ENCODE measurements around the gene PKD2. TPM values are rescaled to one million over a fixed set of nuclear protein-coding genes. Genes with fewer than 3 reads are reported as not detected.

The PKD2 gene
- total RNA-seq, 4 donors from 2014 or later = 4.1 to 7.6 (median 6.2) TPM

DNA sequence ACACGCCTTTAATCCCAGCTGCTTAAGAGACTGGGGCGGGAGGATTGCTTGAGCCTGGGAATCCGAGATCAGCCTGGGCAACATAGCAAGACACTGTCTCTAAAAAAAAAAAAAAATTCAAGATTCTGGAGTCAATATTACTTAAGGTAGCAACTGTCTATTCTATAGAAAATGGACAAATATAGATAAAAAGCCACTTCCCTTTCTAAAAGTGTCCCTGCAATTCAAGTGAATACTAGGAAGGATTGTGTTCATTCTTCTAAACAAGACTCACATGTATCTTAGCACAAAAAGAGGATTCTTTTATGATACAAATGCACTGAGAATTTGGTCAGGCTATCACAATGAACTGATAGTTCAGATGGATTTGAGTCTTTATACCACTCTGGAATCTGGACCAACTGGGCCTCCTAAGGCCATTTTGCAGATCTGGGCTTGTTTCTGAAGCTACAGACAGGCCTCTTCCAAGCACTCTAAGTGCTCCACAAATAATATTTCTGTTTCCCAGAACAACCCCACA, 7.0 kb downstream of the PKD2 start:
- Histone ChIP-seq H3K27ac (peak overlapping the region in 1 of 4 donors; percentile 11), H3K36me3 (no peaks in the 10 kb centered on the region), H3K9me3 (no peaks in the 10 kb centered on the region), H3K4me3 (no peak overlapping the region), H3K4me1 (peaks cover 16 to 32% of the 10 kb centered on the region in 2 donors), H3K27me3 (no peaks in the 10 kb centered on the region)
- no peak for DNase-seq
- no peak for TF ChIP-seq POLR2A (IDR thresholded peaks at IDR 0.05)
- TF ChIP-seq, protein P1, sequence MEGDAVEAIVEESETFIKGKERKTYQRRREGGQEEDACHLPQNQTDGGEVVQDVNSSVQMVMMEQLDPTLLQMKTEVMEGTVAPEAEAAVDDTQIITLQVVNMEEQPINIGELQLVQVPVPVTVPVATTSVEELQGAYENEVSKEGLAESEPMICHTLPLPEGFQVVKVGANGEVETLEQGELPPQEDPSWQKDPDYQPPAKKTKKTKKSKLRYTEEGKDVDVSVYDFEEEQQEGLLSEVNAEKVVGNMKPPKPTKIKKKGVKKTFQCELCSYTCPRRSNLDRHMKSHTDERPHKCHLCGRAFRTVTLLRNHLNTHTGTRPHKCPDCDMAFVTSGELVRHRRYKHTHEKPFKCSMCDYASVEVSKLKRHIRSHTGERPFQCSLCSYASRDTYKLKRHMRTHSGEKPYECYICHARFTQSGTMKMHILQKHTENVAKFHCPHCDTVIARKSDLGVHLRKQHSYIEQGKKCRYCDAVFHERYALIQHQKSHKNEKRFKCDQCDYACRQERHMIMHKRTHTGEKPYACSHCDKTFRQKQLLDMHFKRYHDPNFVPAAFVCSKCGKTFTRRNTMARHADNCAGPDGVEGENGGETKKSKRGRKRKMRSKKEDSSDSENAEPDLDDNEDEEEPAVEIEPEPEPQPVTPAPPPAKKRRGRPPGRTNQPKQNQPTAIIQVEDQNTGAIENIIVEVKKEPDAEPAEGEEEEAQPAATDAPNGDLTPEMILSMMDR (IDR thresholded peaks at IDR 0.05 in 4 of 5, conservative IDR thresholded peaks at IDR 0.05 in 1 of 5) = no peak
- intact Hi-C loops (cut with DNase I; ENCODE audit: low total_unique reads) = no loop called here
- in situ Hi-C loops (cut with MboI; ENCODE audit: low sequenced_read_pairs in 4 of 4) = loop anchor here in 1 of 4 donors (25.0 kb wide), 1 partner anchor 477 kb away; the partner anchor contains the start of gene SPARCL1
- no peak for ATAC-seq

DNA sequence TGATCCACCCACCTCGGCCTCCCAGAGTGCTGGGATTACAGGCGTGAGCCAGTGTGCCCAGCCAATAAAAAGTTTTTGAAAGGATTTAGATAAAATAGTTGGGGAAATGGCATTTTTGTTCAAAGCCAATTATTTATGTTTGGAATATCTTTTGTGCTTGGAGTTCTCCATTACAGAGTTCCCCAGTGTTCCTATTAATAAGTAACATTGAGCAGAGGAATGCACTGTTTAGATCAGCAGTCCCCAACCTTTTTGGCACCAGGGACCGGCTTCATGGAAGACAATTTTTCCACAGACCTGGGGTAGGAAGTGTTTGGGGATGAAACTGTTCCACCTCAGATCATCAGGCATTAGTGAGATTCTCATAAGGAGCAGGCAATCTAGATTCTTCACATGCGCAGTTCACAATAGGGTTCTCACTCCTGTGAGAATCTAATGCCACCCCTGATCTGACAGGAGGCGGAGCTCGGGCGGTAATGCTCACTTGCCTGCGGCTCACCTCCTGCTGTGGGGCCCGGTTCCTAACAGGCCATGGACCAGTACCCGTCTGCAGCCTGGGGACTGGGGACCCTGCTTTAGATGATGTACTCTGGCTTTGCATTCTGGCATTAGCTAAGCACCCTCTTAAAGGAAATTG, 8.3 kb downstream of the PKD2 start:
- intact Hi-C loops (cut with DNase I; ENCODE audit: low total_unique reads) (no loop called here), in situ Hi-C loops (cut with MboI; ENCODE audit: low sequenced_read_pairs in 4 of 4) (loop anchor here in 1 of 4 donors (25.0 kb wide), 1 partner anchor 478 kb away; the partner anchor contains the start of gene SPARCL1)
- H3K4me1 ChIP-seq = peaks cover 10 to 23% of the 10 kb centered on the region in 2 donors
- H3K4me3 ChIP-seq = no peak overlapping the region
- no peaks in the 10 kb centered on the region for H3K9me3 ChIP-seq
- TF ChIP-seq, protein P1 (IDR thresholded peaks at IDR 0.05 in 4 of 5, conservative IDR thresholded peaks at IDR 0.05 in 1 of 5) = no peak
- no peak for TF ChIP-seq POLR2A (IDR thresholded peaks at IDR 0.05)
- no peaks in the 10 kb centered on the region for H3K27me3 ChIP-seq
- H3K36me3 ChIP-seq = no peaks in the 10 kb centered on the region
- H3K27ac ChIP-seq = peak overlapping the region in 1 of 4 donors; percentile 85
- DNase-seq (no peak), ATAC-seq (no peak)

DNA sequence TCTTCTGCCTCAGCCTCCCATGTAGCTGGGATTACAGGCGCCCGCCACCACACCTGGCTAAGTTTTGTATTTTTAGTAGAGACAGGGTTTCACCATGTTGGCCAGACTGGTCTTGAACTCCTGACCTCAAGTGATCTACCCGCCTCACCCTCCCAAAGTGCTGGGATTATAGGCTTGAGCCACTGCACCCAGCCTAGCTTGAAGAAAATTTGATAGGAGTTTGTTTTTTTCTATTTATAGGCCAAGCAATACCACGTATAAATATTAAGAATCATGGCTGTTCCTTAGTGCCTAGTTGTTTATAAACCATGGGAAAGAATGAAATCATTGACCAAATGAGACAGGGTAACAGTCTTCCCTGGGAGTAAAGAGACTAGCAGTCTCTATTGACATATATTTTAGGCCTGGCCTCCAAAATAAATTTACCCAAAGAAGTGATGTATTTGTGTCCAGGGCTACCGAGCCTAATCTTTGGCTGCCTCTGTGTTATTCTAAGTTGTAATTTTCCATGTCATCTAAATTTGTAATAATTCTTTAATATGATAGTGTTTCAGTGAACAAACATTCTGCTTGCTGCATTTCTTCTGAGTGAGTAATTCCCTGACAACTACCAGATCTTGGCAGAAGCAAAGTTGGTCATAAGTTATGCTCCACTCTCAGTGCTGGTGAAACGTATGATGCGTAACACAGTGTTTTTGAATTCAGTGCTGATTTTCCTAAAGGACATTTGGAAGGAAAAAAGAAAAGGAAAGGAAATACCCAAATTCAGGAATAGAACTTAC, 10.3 kb downstream of the PKD2 start:
- Histone ChIP-seq H3K36me3 (no peaks in the 10 kb centered on the region), H3K27ac (peak overlapping the region; percentile 72 to 85 (median 78)), H3K4me1 (peaks cover 10 to 21% of the 10 kb centered on the region in 2 donors), H3K4me3 (peak overlapping the region in 2 of 4 donors; percentile 12 to 36), H3K9me3 (no peaks in the 10 kb centered on the region), H3K27me3 (no peaks in the 10 kb centered on the region)
- intact Hi-C loops (cut with DNase I; ENCODE audit: low total_unique reads) (no loop called here), in situ Hi-C loops (cut with MboI; ENCODE audit: low sequenced_read_pairs in 4 of 4) (loop anchor here in 1 of 4 donors (25.0 kb wide), 1 partner anchor 480 kb away; the partner anchor contains the start of gene SPARCL1)
- peak; percentile 18 to 35 for DNase-seq
- peak; percentile 98 to 99 for ATAC-seq
- TF ChIP-seq POLR2A (IDR thresholded peaks at IDR 0.05) = peak in 1 of 2 donors; percentile 21
- TF ChIP-seq, protein P1 (IDR thresholded peaks at IDR 0.05 in 4 of 5, conservative IDR thresholded peaks at IDR 0.05 in 1 of 5) = no peak

- in situ Hi-C loops (cut with MboI; ENCODE audit: low sequenced_read_pairs in 4 of 4) = loop anchor here in 1 of 4 donors (25.0 kb wide), 1 partner anchor 481 kb away; the partner anchor contains the start of gene SPARCL1
- H3K27me3 ChIP-seq = no peaks in the 10 kb centered on the region
- intact Hi-C loops (cut with DNase I; ENCODE audit: low total_unique reads) = no loop called here
- H3K4me1 ChIP-seq = peaks cover 10 to 18% of the 10 kb centered on the region in 2 donors
- peak overlapping the region in 2 of 4 donors; percentile 12 to 36 for H3K4me3 ChIP-seq
- peak in 1 of 2 donors; percentile 42 for DNase-seq
- peak overlapping the region; percentile 72 to 85 (median 78) for H3K27ac ChIP-seq
- H3K36me3 ChIP-seq = no peaks in the 10 kb centered on the region
- no peaks in the 10 kb centered on the region for H3K9me3 ChIP-seq
- ATAC-seq = peak; percentile 61 to 79
- TF ChIP-seq POLR2A (IDR thresholded peaks at IDR 0.05) = no peak
- TF ChIP-seq, protein P1 (IDR thresholded peaks at IDR 0.05 in 4 of 5, conservative IDR thresholded peaks at IDR 0.05 in 1 of 5) = no peak
These were observed 11.0 kb downstream of the PKD2 start for GRCh38 chr4:88018466-88018865.

All from gastrocnemius medialis (tissue), 4 donors.